IPS DF 6.9 (cell line): ENCODE measurements around the gene G0S2.

Experiments
- DNase-seq: peaks from one replicate; pipeline ENCODE4 v3.0.0-alpha.2; 2013; ENCODE audit warnings: low read depth, low spot score
- H3K27ac ChIP-seq: one replicate; pipeline ENCODE4 v1.5.1; 2013; ENCODE audit warnings: low read length, control low read depth
- H3K27me3 ChIP-seq: 2 replicates; pipeline ENCODE4 v1.6.1; 2013; ENCODE audit warnings: mild to moderate bottlenecking, low read length; ENCODE audit not compliant: control insufficient read depth, insufficient read depth
- H3K36me3 ChIP-seq: 2 replicates; pipeline ENCODE4 v1.6.1; 2013; ENCODE audit warnings: low read length; ENCODE audit not compliant: control insufficient read depth, insufficient read depth
- H3K4me1 ChIP-seq: 2 replicates; pipeline ENCODE4 v1.6.1; 2013; ENCODE audit warnings: low read length; ENCODE audit not compliant: control insufficient read depth, insufficient read depth
- H3K4me3 ChIP-seq: 2 replicates; pipeline ENCODE4 v1.5.1; 2013; ENCODE audit warnings: mild to moderate bottlenecking, low read length
- H3K9me3 ChIP-seq: 2 replicates; pipeline ENCODE4 v1.6.1; 2013; ENCODE audit warnings: low read length, inconsistent platforms; ENCODE audit not compliant: control insufficient read depth, insufficient read depth
- WGBS: extraction: QIAGEN DNeasy Blood & Tissue Kit; methylation state at CpG from one replicate; pipeline ENCODE4 v1.1.7; 2013; ENCODE audit warnings: mixed read lengths, missing lambda C conversion rate; ENCODE audit not compliant: insufficient read length, insufficient coverage; 5-methylcytosine and 5-hydroxymethylcytosine counted together

The G0S2 gene

DNA sequence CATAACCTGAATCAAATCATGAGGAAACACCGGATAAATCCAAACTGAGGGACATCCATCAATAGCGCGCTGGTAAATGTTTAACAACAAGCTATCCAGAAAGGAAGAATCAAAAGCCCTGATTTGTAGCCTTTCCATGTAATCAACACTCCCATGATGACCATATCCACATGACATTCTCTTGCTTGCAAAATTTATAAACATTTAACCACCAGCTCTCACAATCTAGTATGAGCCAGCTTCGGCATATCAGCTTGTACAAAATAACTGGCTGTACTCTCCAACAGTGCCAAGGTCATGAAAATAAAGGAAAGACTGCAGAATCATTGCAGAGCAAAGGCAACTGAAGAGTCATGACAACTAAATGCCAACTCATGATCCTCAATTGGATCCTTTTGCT is 45.1 kb downstream of the G0S2 start:
- no CpG with 5 or more reads among the region's 4 CpGs for WGBS
- Histone ChIP-seq H3K27ac (no peak overlapping the region), H3K9me3 (no peaks in the 10 kb centered on the region), H3K4me3 (no peak overlapping the region), H3K27me3 (no peaks in the 10 kb centered on the region), H3K4me1 (no peaks in the 10 kb centered on the region), H3K36me3 (no peaks in the 10 kb centered on the region)
- DNase-seq, result no peak

DNA sequence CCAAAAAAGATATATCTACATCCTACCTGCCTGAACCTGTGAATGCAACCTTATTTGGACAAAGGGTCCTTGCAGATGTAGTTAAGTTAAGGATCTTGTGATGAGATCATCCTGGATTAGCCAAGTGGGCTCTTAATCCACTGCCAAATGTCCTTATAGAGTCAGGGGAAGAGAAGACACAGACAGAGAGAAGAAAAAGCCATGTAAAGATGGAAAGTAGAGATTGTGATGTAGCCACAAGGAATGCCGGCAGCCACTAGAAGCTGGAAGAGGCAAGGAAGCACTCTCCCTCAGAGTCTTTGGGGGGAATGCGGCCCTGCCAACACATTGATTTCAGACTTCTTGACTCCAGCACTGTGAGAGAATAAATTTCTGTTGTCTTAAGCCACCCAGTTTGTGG is 45.6 kb downstream of the G0S2 start:
- no peaks in the 10 kb centered on the region for H3K36me3 ChIP-seq
- no peak overlapping the region for H3K27ac ChIP-seq
- no peak overlapping the region for H3K4me3 ChIP-seq
- WGBS, result no CpG with 5 or more reads among the region's 2 CpGs
- DNase-seq, result no peak
- no peaks in the 10 kb centered on the region for H3K4me1 ChIP-seq
- no peaks in the 10 kb centered on the region for H3K27me3 ChIP-seq
- H3K9me3 ChIP-seq, result no peaks in the 10 kb centered on the region

DNA sequence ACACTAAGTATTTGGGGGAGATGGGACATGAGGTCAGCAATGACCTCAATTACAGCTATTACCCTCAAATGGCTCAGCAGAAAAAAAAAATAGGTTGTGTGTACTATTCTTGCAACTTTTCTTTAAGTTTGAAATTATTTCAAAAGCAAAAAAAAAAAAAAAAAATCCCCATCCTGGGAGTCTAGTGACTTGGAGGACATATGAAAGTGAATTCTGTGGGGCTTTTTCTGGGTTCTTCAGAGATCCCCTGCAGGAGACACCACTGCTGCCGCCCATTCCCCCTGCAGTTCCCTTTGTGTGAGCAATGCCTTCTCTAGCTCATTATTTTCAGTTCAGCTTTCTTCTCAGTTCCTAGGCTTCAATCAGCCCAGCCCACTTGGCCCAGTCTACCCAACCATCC is 46.1 kb downstream of the G0S2 start:
- Histone ChIP-seq H3K9me3 (no peaks in the 10 kb centered on the region), H3K36me3 (no peaks in the 10 kb centered on the region), H3K27me3 (no peaks in the 10 kb centered on the region), H3K4me3 (no peak overlapping the region), H3K27ac (no peak overlapping the region), H3K4me1 (no peaks in the 10 kb centered on the region)
- no peak for DNase-seq
- no CpG with 5 or more reads among the region's 1 CpG for WGBS

DNA sequence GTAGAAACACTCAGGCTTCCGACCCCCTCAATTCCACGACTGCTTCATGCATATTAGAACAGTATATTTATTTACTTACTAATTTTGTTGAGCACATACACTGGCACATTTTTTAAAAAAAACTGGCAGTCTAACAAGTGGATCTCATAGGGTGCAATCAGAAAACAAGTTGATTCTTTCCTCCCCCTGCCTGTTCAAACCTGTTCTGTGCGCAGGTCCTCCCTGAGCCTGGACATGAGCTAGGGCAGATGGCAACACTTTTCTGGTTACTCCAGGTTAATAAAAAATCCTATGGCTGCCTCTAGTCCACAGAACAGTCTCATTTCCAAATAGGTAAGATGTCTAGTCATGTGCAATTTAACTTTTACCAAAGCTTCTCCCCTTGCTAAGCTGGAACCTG is 48.1 kb downstream of the G0S2 start:
- H3K4me1 ChIP-seq, result no peaks in the 10 kb centered on the region
- H3K4me3 ChIP-seq, result no peak overlapping the region
- H3K27me3 ChIP-seq, result no peaks in the 10 kb centered on the region
- H3K36me3 ChIP-seq, result no peaks in the 10 kb centered on the region
- no peaks in the 10 kb centered on the region for H3K9me3 ChIP-seq
- no peak for DNase-seq
- WGBS, result no CpG with 5 or more reads among the region's 3 CpGs
- H3K27ac ChIP-seq, result no peak overlapping the region

DNA sequence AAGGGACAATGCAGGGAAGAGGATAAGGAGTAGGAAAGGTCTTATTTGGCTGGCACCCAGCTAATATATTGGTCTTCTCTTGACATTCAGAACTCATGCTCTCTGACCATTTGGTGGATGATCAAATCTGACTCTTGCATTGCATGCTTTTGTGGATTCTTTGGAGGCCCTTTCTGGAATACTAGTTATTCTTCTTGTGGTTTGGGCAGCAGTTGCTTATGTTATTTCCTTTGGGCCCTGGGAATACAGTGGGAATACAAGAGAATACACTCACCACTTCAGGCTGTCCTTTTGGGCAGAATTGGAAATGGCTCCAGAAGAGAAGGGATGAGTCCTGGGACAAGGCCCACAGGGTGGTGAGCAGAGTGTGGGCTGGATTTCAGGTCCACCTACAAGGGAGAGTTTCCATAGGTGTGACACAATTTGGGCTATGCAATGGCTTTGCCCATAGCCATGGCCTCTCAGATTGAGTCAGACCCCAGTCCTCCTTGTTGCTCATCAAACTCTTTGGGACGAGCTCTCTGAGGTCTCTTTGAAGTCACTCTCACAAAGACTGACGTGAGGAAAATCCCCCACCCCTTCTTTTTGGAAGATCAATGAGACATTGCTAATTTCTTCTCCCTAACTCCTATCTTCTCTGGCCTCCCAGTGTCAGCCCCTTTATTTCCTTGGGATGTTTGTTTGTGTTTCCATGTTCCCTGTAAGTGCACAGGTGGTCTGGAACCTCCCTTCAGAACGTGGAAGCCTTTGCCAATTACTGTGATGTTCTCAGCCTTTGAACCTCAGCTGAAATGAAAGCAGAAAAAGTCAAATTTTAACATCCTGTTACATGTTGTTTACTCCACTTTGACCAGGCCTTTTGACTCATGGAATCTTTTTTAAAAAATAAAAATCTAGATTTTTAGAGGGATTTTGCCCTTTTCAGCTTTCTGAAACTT is 48.8 kb downstream of the G0S2 start:
- no peak for DNase-seq
- H3K27ac ChIP-seq, result no peak overlapping the region
- no CpG with 5 or more reads among the region's 3 CpGs for WGBS
- H3K9me3 ChIP-seq, result no peaks in the 10 kb centered on the region
- no peak overlapping the region for H3K4me3 ChIP-seq
- no peaks in the 10 kb centered on the region for H3K27me3 ChIP-seq
- no peaks in the 10 kb centered on the region for H3K4me1 ChIP-seq
- no peaks in the 10 kb centered on the region for H3K36me3 ChIP-seq
